OCI-LY7 (cell line): Measurements from ENCODE around the gene DEDD2. TPM values are rescaled to one million over a fixed set of nuclear protein-coding genes. Genes with fewer than 3 reads are reported as not detected.
A peak's percentile ranks its signal among the peaks of the same experiment; 100 is the strongest.
"Not testable (repeated sequence)": the region's sequence is repeated elsewhere in the genome, so short reads cannot be mapped to it uniquely, and the experiment has no call there.

ENCODE experiments used
- Bru-seq: library from RNA; stranded (reverse); fragments of 400-500 nt; gene quantifications from one replicate; lab custom pipeline; 2021; lab: Mats Ljungman, UMichigan
- BruChase-seq, 2 experiments: library from RNA; stranded (reverse); fragments of 400-500 nt; gene quantifications; one replicate each; lab custom pipeline; 2021; lab: Mats Ljungman, UMichigan
- BruUV-seq: library from RNA; stranded (reverse); fragments of 400-500 nt; replicated peaks from 2 replicates; lab custom pipeline; 2021; lab: Mats Ljungman, UMichigan
- CTCF ChIA-PET: fragments of 300-600 bp; sonication (Branson Sonifier 250); formaldehyde crosslinking; loops from one replicate; lab custom pipeline; 2022; ENCODE audit warnings: antibody characterized with exemption; ENCODE audit not compliant: unreplicated experiment; lab: Charles Lee
- POLR2A ChIA-PET: fragments of 300-600 bp; sonication (Branson Sonifier 250); formaldehyde crosslinking; loops from one replicate; lab custom pipeline; 2022; ENCODE audit warnings: antibody characterized with exemption; lab: Charles Lee
- DNase-seq: peaks from one replicate; pipeline ENCODE4 v3.0.0-alpha.2; 2015; ENCODE audit warnings: low spot score
- H2AFZ ChIP-seq: fragments of 200-600 bp; sonication (generic), shearing (Covaris generic); 2 replicates; pipeline ENCODE4 v1.6.1; 2014; ENCODE audit warnings: mild to moderate bottlenecking, antibody characterized with exemption, low read length, moderate library complexity
- H3K27ac ChIP-seq: fragments of 200-600 bp; sonication (generic); 2 replicates; pipeline ENCODE4 v1.5.1; 2014; ENCODE audit warnings: mixed run types, low read depth, mild to moderate bottlenecking, moderate library complexity, low read length, inconsistent platforms; ENCODE audit not compliant: poor library complexity, severe bottlenecking
- H3K36me3 ChIP-seq: fragments of 200-600 bp; sonication (generic); 2 replicates; pipeline ENCODE4 v1.6.1; 2014; ENCODE audit warnings: mild to moderate bottlenecking, antibody characterized with exemption, low read length, moderate library complexity, mixed read lengths; ENCODE audit not compliant: insufficient read depth
- H3K4me1 ChIP-seq: fragments of 200-600 bp; sonication (generic); 2 replicates; pipeline ENCODE4 v1.5.1; 2014; ENCODE audit warnings: mild to moderate bottlenecking, low read length; ENCODE audit not compliant: insufficient read depth, poor library complexity, severe bottlenecking
- H3K4me2 ChIP-seq: fragments of 200-600 bp; sonication (generic); 2 replicates; pipeline ENCODE4 v1.6.1; 2014; ENCODE audit warnings: mild to moderate bottlenecking, low read length
- H3K4me3 ChIP-seq: fragments of 200-600 bp; sonication (generic); 2 replicates; pipeline ENCODE4 v1.5.1; 2014; ENCODE audit warnings: mild to moderate bottlenecking, low read depth, low read length; ENCODE audit not compliant: poor library complexity, severe bottlenecking
- H3K79me2 ChIP-seq: fragments of 200-600 bp; sonication (generic); 2 replicates; pipeline ENCODE4 v1.6.1; 2016; ENCODE audit warnings: low read depth, mild to moderate bottlenecking, low read length, moderate library complexity, mixed read lengths; ENCODE audit not compliant: insufficient read depth
- H3K9me2 ChIP-seq: fragments of 200-600 bp; sonication (generic); 2 replicates; pipeline ENCODE4 v1.6.1; 2016; ENCODE audit warnings: mild to moderate bottlenecking, low read length, mixed read lengths; ENCODE audit not compliant: insufficient read depth
- H3K9me3 ChIP-seq: fragments of 200-600 bp; sonication (generic); 2 replicates; pipeline ENCODE4 v1.6.1; 2014; ENCODE audit warnings: mild to moderate bottlenecking, mixed run types, low read length, mixed read lengths
- H4K20me1 ChIP-seq: fragments of 200-600 bp; sonication (generic); 2 replicates; pipeline ENCODE4 v1.6.1; 2014; ENCODE audit warnings: mild to moderate bottlenecking, antibody characterized with exemption, low read length, moderate library complexity, mixed read lengths; ENCODE audit not compliant: insufficient read depth
- EZH2phosphoT487 ChIP-seq: fragments of 200-600 bp; sonication (generic); IDR thresholded peaks from 2 replicates; pipeline ENCODE4 v1.6.1; 2018; ENCODE audit warnings: low read depth, borderline replicate concordance, mild to moderate bottlenecking, mixed run types, antibody characterized with exemption, low read length, moderate library complexity, mixed read lengths
- intact Hi-C: fragments of 100-400 bp; cut with micrococcal nuclease; formaldehyde crosslinking; loops from one replicate; pipeline ENCODE4 v1.10.0; 2022; ENCODE audit not compliant: unreplicated experiment
- long read RNA-seq: library from polyadenylated mRNA; stranded (forward); transcript quantifications from one replicate; pipeline ENCODE4 v2.0.0, GENCODE V29; 2022
- total RNA-seq, 2 experiments: library from RNA; depleted of rRNA in 1 of 2; stranded (reverse); fragments of >200 nt in 1 of 2; shearing (Covaris generic) in 1 of 2; gene quantifications; 2 replicates each; pipeline ENCODE4 v1.2.3, GENCODE V29; 2014 to 2022
- TF ChIP-seq, protein P1 (sequence below): fragments of 200-600 bp; sonication (generic); conservative IDR thresholded peaks from 2 replicates; pipeline ENCODE4 v1.5.1; 2014; ENCODE audit warnings: mild to moderate bottlenecking, antibody characterized with exemption, low read length, moderate library complexity, mixed read lengths

DEDD2 gene, protein sequence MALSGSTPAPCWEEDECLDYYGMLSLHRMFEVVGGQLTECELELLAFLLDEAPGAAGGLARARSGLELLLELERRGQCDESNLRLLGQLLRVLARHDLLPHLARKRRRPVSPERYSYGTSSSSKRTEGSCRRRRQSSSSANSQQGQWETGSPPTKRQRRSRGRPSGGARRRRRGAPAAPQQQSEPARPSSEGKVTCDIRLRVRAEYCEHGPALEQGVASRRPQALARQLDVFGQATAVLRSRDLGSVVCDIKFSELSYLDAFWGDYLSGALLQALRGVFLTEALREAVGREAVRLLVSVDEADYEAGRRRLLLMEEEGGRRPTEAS
- total RNA-seq (2014; rRNA removed; shearing (Covaris generic)), result 29.6 and 41.9 TPM in 2 replicates
- 15.5 and 18.6 TPM in 2 replicates for total RNA-seq (2022)
- percentile 47 among the genes with signal in this experiment for Bru-seq, nascent RNA
- BruChase-seq, experiment 1, labeled RNA remaining after a 6-hour chase, result percentile 54 among the genes with signal in this experiment
- BruChase-seq, experiment 2, labeled RNA remaining after a 2-hour chase, result percentile 54 among the genes with signal in this experiment
- long read RNA-seq, transcript DEDD2-205 (5 exons, 1,183 nt), result major isoform, 28 of 54 reads
- long read RNA-seq, transcript DEDD2-203 (4 exons, 1,586 nt), result minor isoform, 6 of 54 reads
- long read RNA-seq, partial matches to known transcripts, result 0 of 54 reads
- long read RNA-seq, other reads (novel, unspliced or antisense), result 18 of 54 reads

DNA sequence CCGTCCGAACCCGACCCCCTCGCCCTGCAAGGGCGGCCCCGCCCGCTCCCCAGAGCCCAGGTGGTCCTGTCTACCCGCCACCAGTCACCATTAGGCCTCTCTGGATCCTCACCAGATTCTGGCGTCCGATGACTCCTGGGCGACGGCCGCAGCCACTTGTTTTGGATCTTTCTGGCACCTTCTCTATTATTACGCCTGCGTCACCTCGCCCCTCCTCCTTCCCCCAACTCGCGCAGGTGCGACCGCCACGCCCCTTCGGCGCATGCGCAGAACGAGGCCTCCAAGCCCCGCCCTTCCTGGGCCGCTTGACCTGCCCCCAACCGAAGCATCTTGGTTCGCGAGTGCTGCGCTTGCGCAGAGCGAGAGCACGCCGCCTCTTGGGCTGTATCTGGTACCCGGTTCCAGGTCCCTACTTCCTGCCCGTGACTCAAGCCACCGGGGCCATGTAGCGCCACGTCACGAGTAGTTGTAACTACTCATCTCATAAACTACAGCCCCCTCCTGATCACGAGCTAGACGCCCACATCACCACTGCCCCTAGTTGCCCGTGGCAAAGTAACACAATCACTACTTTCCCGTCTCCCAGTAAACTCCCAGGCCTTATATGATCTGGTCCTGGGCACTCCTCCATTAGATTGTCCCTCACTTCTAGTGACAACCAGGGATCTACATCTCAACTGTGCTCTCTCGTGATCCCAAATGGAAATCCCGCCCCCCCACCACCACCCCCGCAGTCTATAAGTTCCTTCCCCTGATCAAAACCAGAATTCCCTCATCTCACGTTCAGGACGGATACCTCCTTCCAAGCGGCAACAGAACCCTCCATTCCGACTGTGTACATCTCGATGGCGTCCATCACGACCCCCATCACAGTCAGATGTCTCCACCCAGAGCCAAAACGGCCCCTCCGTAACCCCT, at the start of gene DEDD2:
TSS of gene DEDD2 (minus strand) at position 158 of the 918 bp plus-strand sequence. CDS start 670 bp downstream, outside the sequence.
- CTCF ChIA-PET, result no interaction called here
- H2AFZ ChIP-seq, result peak within 1 kb of the TSS; percentile 53; the same call in 1 of the 2 replicates
- H3K4me3 ChIP-seq, result peak within 1 kb of the TSS; percentile 85
- POLR2A ChIA-PET, result interaction anchor here (0.5 kb wide), 1 partner anchor 17 kb away, joined by 3 read pairs; no protein-coding TSS in a partner anchor
- H4K20me1 ChIP-seq, result peaks cover 10% of the 10 kb centered on the region; the same call in 1 of the 2 replicates
- H3K27ac ChIP-seq, result peak within 1 kb of the TSS; percentile 68
- peaks cover 36% of the 10 kb centered on the region for H3K36me3 ChIP-seq
- peaks cover 42% of the 10 kb centered on the region for H3K4me1 ChIP-seq
- no peaks in the 10 kb centered on the region for H3K9me2 ChIP-seq
- intact Hi-C loops, result no loop called here
- no peaks in the 10 kb centered on the region for H3K9me3 ChIP-seq
- BruUV-seq, result no TSS peak
- H3K79me2 ChIP-seq, result peaks cover 60% of the 10 kb centered on the region
- no peak for TF ChIP-seq EZH2phosphoT487
- TF ChIP-seq, protein P1, sequence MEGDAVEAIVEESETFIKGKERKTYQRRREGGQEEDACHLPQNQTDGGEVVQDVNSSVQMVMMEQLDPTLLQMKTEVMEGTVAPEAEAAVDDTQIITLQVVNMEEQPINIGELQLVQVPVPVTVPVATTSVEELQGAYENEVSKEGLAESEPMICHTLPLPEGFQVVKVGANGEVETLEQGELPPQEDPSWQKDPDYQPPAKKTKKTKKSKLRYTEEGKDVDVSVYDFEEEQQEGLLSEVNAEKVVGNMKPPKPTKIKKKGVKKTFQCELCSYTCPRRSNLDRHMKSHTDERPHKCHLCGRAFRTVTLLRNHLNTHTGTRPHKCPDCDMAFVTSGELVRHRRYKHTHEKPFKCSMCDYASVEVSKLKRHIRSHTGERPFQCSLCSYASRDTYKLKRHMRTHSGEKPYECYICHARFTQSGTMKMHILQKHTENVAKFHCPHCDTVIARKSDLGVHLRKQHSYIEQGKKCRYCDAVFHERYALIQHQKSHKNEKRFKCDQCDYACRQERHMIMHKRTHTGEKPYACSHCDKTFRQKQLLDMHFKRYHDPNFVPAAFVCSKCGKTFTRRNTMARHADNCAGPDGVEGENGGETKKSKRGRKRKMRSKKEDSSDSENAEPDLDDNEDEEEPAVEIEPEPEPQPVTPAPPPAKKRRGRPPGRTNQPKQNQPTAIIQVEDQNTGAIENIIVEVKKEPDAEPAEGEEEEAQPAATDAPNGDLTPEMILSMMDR, result no peak; the same call in 1 of the 2 replicates
- peak; percentile 98 for DNase-seq
- H3K4me2 ChIP-seq, result peak within 1 kb of the TSS; percentile 91

DNA sequence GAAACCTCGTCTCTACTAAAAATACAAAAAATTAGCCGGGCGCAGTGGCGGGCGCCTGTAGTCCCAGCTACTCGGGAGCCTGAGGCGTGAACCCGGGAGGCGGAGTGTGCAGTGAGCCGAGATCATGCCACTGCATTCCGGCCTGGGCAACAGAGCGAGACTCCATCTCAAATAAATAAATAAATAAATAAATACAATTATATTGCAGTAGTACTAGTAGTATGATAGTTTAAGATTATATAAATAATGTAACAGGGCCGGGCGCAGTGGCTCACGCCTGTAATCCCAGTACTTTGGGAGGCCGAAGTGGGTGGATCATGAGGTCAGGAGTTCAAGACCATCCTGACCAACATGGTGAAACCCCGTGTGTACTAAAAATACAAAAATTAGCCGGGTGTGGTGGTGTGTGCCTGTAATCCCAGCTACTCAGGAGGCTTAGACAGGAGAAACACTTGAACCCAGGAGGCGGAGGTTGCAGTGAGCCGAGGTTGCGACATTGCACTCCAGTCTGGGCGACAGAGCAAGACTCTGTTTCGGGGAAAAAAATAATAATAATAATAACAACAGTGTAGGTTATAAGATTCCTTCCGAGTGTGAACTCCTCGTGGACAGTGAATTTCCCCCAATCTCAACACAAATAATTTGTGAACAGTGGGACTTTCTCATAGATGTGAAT, 49.6 kb upstream of the DEDD2 start:
- H3K9me2 ChIP-seq, H3K36me3 ChIP-seq, DNase-seq, H4K20me1 ChIP-seq, H3K27ac ChIP-seq, intact Hi-C loops, POLR2A ChIA-PET, H3K79me2 ChIP-seq, BruUV-seq, CTCF ChIA-PET, H2AFZ ChIP-seq, H3K9me3 ChIP-seq: not testable (repeated sequence)
- Histone ChIP-seq H3K4me2 (peak overlapping the region; percentile 91), H3K4me3 (peak overlapping the region; percentile 73), H3K4me1 (peaks cover 32% of the 10 kb centered on the region)

DNA sequence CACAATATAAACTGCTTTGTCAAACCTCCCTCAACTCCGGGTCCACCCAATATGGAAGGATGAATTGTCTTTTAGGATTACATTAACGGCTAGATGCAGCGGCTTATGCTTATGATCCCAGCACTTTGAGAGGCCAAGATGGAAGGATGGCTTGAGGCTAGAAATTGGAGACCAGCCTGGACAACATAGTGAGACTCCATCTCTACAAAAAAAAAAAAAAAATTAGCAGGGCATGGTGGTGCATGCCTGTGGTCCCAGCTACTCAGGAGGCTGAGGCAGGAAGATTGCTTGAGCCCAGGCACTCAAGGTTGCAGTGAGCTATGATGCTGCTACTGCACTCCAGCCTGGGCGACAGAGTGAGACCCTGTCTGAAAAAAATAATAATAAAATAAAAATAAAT, 48.6 kb upstream of the DEDD2 start:
- intact Hi-C loops, POLR2A ChIA-PET, CTCF ChIA-PET: not testable (repeated sequence)

More for the DNA sequence above, 48.6 kb upstream of the DEDD2 start:
- not testable (repeated sequence) for H3K36me3 ChIP-seq, DNase-seq, H4K20me1 ChIP-seq, H3K9me3 ChIP-seq, H3K79me2 ChIP-seq, H3K4me3 ChIP-seq, H3K27ac ChIP-seq, H2AFZ ChIP-seq, BruUV-seq, H3K4me2 ChIP-seq, H3K9me2 ChIP-seq
- peaks cover 25% of the 10 kb centered on the region for H3K4me1 ChIP-seq
